ENCODE results near the gene SLC25A21. TPM values are rescaled to one million over a fixed set of nuclear protein-coding genes. Genes with fewer than 3 reads are reported as not detected.

Gene SLC25A21
- total and polyA plus RNA-seq, 2 experiments from 2014 or later = 10.6 to 12.1 TPM

GRCh38 chr14:36818246-36818645 is 354.2 kb downstream of the SLC25A21 start (continued):
- no peak for TF ChIP-seq ZNF462 (CRISPR knock-in tag; IDR thresholded peaks at IDR 0.05)
- TF ChIP-seq STAT1 (IDR thresholded peaks at IDR 0.05; ENCODE audit: unreplicated experiment) = no peak
- TF ChIP-seq POLR2AphosphoS5 (IDR thresholded peaks at IDR 0.05; ENCODE audit: low read depth) = no peak
- TF ChIP-seq REST (IDR thresholded peaks at IDR 0.05; ENCODE audit: unreplicated experiment) = no peak
- no peak for TF ChIP-seq EZH2phosphoT487 (IDR thresholded peaks at IDR 0.05; ENCODE audit: unreplicated experiment)
- no peak for TF ChIP-seq ETS1 (IDR thresholded peaks at IDR 0.05)

All from GM23338 (cell line).